ENCODE data around the gene ZNF549.

DNA sequence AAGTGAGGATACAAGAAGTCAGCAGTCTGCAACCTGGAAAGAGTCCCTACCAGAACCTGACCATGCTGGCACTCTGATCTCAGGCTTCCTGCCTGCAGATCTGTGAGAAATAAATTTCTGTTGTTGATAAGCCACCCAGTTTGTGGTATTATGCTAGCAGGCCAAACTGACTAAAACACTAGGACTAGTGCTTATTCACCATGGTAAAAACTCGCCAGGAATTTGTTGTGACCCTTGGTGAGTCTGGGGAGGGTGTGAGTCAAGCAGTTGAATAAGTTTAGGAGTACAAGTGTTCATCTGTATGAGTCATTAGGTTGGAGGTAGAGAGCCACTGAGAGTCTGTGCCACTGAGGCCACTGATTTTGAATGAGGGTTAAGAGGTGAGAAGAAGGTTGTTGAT is 60.4 kb downstream of the ZNF549 start:
- TF ChIP-seq, protein P1, sequence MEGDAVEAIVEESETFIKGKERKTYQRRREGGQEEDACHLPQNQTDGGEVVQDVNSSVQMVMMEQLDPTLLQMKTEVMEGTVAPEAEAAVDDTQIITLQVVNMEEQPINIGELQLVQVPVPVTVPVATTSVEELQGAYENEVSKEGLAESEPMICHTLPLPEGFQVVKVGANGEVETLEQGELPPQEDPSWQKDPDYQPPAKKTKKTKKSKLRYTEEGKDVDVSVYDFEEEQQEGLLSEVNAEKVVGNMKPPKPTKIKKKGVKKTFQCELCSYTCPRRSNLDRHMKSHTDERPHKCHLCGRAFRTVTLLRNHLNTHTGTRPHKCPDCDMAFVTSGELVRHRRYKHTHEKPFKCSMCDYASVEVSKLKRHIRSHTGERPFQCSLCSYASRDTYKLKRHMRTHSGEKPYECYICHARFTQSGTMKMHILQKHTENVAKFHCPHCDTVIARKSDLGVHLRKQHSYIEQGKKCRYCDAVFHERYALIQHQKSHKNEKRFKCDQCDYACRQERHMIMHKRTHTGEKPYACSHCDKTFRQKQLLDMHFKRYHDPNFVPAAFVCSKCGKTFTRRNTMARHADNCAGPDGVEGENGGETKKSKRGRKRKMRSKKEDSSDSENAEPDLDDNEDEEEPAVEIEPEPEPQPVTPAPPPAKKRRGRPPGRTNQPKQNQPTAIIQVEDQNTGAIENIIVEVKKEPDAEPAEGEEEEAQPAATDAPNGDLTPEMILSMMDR (IDR thresholded peaks at IDR 0.05), result no peak
- TF ChIP-seq POLR2A (IDR thresholded peaks at IDR 0.05; ENCODE audit: low read depth) (no peak), POLR2AphosphoS5 (IDR thresholded peaks at IDR 0.05) (no peak), EP300 (IDR thresholded peaks at IDR 0.05) (no peak)
